CD4-positive, alpha-beta T cell (primary cell): Measurements from ENCODE around the gene CLDN2. TPM values are rescaled to one million over a fixed set of nuclear protein-coding genes. Genes with fewer than 3 reads are reported as not detected.

ENCODE experiments used
- ATAC-seq: fragments of 200-7000 bp; cut with Tn5 transposase; one replicate; pipeline ENCODE4 v1.10.0; 2022; ENCODE audit warnings: mild to moderate bottlenecking; ENCODE audit not compliant: poor library complexity
- CTCF ChIA-PET: fragments of 350-600 bp; sonication (Branson Sonifier 250); formaldehyde crosslinking; loops from one replicate; lab custom pipeline; 2021; ENCODE audit warnings: antibody characterized with exemption, inconsistent platforms; lab: Charles Lee
- POLR2A ChIA-PET: fragments of 350-600 bp; sonication (Branson Sonifier 250); formaldehyde crosslinking; loops from one replicate; lab custom pipeline; 2021; ENCODE audit warnings: antibody characterized with exemption, inconsistent platforms; lab: Charles Lee
- DNase-seq, 14 experiments: peaks; one replicate each; pipeline ENCODE4 v3.0.0-alpha.2; 2013 to 2020; ENCODE audit warnings: mixed read lengths in 2 of 14
- H3K27ac ChIP-seq, 2 donors: one replicate each; pipeline versions ENCODE4 v1.5.1 to v1.7.0; 2013; ENCODE audit warnings: low read length in 2 of 2, low read depth in 1 of 2, mild to moderate bottlenecking in 1 of 2
- H3K27me3 ChIP-seq, 2 experiments: 1 replicate in 1 of 2; 2 replicates in 1 of 2; pipeline versions ENCODE4 v1.6.1 to v1.7.0; 2013; ENCODE audit warnings: low read length in 2 of 2, control low read depth in 1 of 2, mild to moderate bottlenecking in 1 of 2, moderate library complexity in 1 of 2; ENCODE audit not compliant: insufficient read depth in 2 of 2, control insufficient read depth in 1 of 2
- H3K36me3 ChIP-seq: one replicate; pipeline ENCODE4 v1.6.1; 2013; ENCODE audit warnings: low read length, control low read depth; ENCODE audit not compliant: insufficient read depth
- H3K4me1 ChIP-seq: one replicate; pipeline ENCODE4 v1.6.1; 2013; ENCODE audit warnings: low read length, control low read depth; ENCODE audit not compliant: insufficient read depth
- H3K4me3 ChIP-seq: one replicate; pipeline ENCODE4 v1.5.1; 2013; ENCODE audit warnings: mild to moderate bottlenecking, low read length, moderate library complexity
- H3K9me3 ChIP-seq, 2 experiments: 1 replicate in 1 of 2; 2 replicates in 1 of 2; pipeline versions ENCODE4 v1.6.1 to v1.7.0; 2013; ENCODE audit warnings: low read length in 2 of 2, mild to moderate bottlenecking in 2 of 2, control low read depth in 1 of 2, moderate library complexity in 1 of 2; ENCODE audit not compliant: control insufficient read depth in 1 of 2, insufficient read depth in 1 of 2
- H3K27ac Mint-ChIP-seq: one replicate; pipeline ENCODE4 v1.8.0; 2020; ENCODE audit warnings: mixed read lengths
- H3K27me3 Mint-ChIP-seq: one replicate; pipeline ENCODE4 v1.8.0; 2021; ENCODE audit warnings: mixed read lengths
- H3K36me3 Mint-ChIP-seq: one replicate; pipeline ENCODE4 v1.8.0; 2021; ENCODE audit warnings: low read depth, mixed read lengths
- H3K4me1 Mint-ChIP-seq: one replicate; pipeline ENCODE4 v1.8.0; 2021; ENCODE audit warnings: low read depth, mixed read lengths
- H3K4me3 Mint-ChIP-seq: one replicate; pipeline ENCODE4 v1.8.0; 2020; ENCODE audit warnings: mild to moderate bottlenecking, mixed read lengths
- H3K9me3 Mint-ChIP-seq: one replicate; pipeline ENCODE4 v1.8.0; 2020; ENCODE audit warnings: mixed read lengths
- CTCF ChIP-seq: fragments of 200-600 bp; IDR thresholded peaks from one replicate; pipeline ENCODE4 v1.8.0; 2022; ENCODE audit warnings: antibody characterized with exemption, mild to moderate bottlenecking
- intact Hi-C, 2 experiments: fragments of 100-400 bp; cut with DNase I in 1 of 2; cut with micrococcal nuclease in 1 of 2; formaldehyde crosslinking; loops; one replicate each; pipeline versions ENCODE4 v1.15.1 to v1.9.0; 2023 to 2025; cut with DNase I, micrococcal nuclease
- total RNA-seq, 174 experiments: library from RNA in 2 of 174; stranded (reverse) in 2 of 174; gene quantifications; one replicate each; pipeline ENCODE4 v1.2.3 and lab custom pipeline; 2021 to 2026

The CLDN2 gene
- total RNA-seq, 2 experiments from 2014 or later, result not detected

GRCh38 chrX:106901341-106901740 is 18.9 kb upstream of the CLDN2 start:
- Histone ChIP-seq H3K36me3 (no peaks in the 10 kb centered on the region), H3K4me1 (no peaks in the 10 kb centered on the region), H3K4me3 (no peak overlapping the region), H3K27me3 (no peaks in the 10 kb centered on the region), H3K9me3 (no peaks in the 10 kb centered on the region), H3K27ac (no peak overlapping the region)
- DNase-seq (no peak), ATAC-seq (no peak)
- Mint-ChIP-seq H3K4me3 (no peak overlapping the region), H3K27ac (no peak overlapping the region), H3K36me3 (no peaks in the 10 kb centered on the region), H3K9me3 (no peaks in the 10 kb centered on the region), H3K4me1 (no peaks in the 10 kb centered on the region), H3K27me3 (no peaks in the 10 kb centered on the region)
- POLR2A ChIA-PET, result interaction anchor here (0.6 kb wide), 1 partner anchor 335 kb away, joined by 3 read pairs; no protein-coding TSS in a partner anchor
- no peak for TF ChIP-seq CTCF
- CTCF ChIA-PET, result no interaction called here
- intact Hi-C loops, result no loop called here

DNA sequence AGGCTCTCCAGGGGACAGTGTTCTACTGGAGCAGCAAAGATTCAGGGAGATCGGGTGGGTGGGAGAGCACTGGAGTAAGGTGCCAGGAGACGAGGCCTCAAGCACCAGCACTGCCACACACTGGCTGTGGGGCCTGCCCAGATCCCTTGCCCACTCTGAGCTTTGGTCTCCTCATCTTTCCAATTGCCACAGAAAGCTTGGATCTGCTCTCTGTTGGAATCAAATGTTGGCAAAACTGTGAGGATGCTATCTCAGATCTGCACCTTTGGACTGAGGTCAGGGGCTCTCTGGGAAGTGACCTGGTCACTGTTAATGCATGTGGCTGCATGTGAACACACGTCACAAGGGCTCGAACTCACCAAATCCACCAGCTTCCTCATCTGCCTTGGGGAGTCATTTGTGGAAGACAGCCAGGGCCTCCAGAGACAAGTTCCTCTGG is 18.4 kb upstream of the CLDN2 start:
- Mint-ChIP-seq H3K4me3 (no peak overlapping the region), H3K27ac (no peak overlapping the region), H3K4me1 (no peaks in the 10 kb centered on the region), H3K27me3 (no peaks in the 10 kb centered on the region), H3K9me3 (no peaks in the 10 kb centered on the region), H3K36me3 (no peaks in the 10 kb centered on the region)
- H3K27ac ChIP-seq, result no peak overlapping the region
- DNase-seq (no peak), ATAC-seq (no peak)
- H3K36me3 ChIP-seq, result no peaks in the 10 kb centered on the region
- no peaks in the 10 kb centered on the region for H3K27me3 ChIP-seq
- POLR2A ChIA-PET, result no interaction called here
- CTCF ChIA-PET, result no interaction called here
- H3K9me3 ChIP-seq, result no peaks in the 10 kb centered on the region
- TF ChIP-seq CTCF, result no peak
- no peaks in the 10 kb centered on the region for H3K4me1 ChIP-seq
- H3K4me3 ChIP-seq, result no peak overlapping the region
- intact Hi-C loops, result no loop called here

- ATAC-seq (no peak), DNase-seq (no peak)
- intact Hi-C loops, result no loop called here
- Histone ChIP-seq H3K4me1 (no peaks in the 10 kb centered on the region), H3K36me3 (no peaks in the 10 kb centered on the region), H3K4me3 (no peak overlapping the region), H3K27me3 (no peaks in the 10 kb centered on the region), H3K9me3 (no peaks in the 10 kb centered on the region), H3K27ac (no peak overlapping the region)
- H3K27ac Mint-ChIP-seq, result no peak overlapping the region
- POLR2A ChIA-PET, result no interaction called here
- no peaks in the 10 kb centered on the region for H3K27me3 Mint-ChIP-seq
- H3K4me1 Mint-ChIP-seq, result no peaks in the 10 kb centered on the region
- no peaks in the 10 kb centered on the region for H3K9me3 Mint-ChIP-seq
- no peak overlapping the region for H3K4me3 Mint-ChIP-seq
- no peaks in the 10 kb centered on the region for H3K36me3 Mint-ChIP-seq
- CTCF ChIA-PET, result interaction anchor here (2.5 kb wide), 1 partner anchor 9 kb away, joined by 10 read pairs; no protein-coding TSS in a partner anchor
- no peak for TF ChIP-seq CTCF
Observed at GRCh38 chrX:106902684-106903083, 17.5 kb upstream of the CLDN2 start.
